DMS 273 (cell line): Measurements from ENCODE around the gene EN2.

ENCODE experiments used
- DNase-seq: peaks from one replicate; lab custom pipeline; 2025; ENCODE audit not compliant: unreplicated experiment; lab: John Stamatoyannopoulos, UW

The EN2 gene

DNA sequence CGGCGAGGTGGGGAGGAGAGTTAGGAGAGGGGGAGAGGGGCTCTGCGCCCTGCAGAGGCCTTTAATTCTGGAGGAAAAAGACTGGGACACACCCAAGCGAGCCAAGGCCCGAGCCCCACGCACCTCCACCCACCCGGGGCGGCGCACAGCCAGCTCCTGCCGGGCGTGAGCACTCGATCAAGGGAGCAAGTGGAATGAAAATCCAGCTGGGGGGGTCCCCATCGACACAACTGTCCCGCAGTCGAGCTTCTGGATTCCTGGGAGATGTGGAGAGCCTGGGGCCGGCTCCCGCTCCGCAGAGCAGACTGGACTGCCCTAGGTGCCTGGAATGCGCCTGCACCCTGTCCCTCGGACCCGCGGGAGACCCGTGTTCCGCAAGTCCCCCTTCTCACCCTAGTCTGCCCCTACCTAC lies 7.4 kb upstream of the EN2 start:
- DNase-seq, result no peak

DNA sequence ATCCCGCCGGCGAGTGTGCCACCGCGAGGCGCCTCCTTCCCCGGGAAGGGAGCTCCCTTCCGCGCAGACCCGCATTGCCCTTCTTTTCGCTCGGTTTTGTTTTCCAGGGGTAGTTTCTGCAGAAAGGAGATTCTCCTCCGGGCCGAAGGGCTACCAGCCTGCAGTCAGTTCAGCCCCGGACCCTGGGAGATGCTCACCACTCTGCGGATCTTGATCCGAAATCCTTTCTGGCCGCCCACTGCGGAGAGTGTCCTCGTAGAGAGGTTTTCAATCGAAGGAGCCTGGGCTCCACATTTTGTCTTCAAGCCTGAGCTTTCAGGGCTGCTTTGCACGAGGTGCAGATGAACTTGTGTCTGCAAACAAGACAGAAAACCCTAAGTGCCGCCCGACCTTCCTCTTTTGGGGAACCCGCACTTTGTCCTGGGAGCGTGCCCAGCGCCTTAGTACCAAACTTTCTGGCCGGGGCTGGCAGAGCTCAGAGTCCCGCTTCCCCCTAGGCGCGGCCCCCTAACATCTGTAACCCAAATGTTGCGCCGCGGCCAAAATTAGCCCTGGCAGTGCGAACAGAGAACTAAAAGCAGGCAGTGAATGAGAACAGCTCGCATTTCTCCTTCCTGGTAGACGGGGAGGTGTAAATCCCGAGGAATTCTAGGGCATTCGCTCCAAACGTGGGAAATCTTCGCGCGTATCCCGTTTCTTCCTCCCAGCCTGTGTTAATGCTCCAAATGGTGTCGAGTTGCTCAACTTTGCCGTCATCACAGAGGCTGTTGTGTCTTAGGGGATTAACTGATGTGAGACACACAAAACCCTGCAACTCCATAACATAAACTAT lies 6.7 kb upstream of the EN2 start:
- DNase-seq, result peak; percentile 55

DNA sequence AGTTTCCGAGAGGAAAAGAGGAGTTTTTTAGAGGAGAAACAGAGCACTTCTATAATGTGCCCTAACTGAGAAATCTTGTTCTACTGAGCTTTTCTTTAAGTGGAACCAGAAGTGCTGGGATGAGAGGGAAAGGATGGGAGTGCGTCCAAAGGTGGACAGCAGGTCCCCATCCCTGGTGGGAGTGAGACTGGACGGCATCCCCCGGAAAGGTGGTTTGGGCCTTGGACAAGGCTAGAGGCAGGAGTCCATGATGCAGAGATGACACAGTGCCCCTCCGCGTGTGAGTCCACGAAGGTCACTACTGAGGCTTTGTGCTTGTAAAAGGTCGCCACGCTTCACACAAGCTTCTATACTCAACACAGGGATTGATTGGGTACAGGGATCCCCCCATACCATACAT lies 6.1 kb upstream of the EN2 start:
- DNase-seq, result no peak

DNA sequence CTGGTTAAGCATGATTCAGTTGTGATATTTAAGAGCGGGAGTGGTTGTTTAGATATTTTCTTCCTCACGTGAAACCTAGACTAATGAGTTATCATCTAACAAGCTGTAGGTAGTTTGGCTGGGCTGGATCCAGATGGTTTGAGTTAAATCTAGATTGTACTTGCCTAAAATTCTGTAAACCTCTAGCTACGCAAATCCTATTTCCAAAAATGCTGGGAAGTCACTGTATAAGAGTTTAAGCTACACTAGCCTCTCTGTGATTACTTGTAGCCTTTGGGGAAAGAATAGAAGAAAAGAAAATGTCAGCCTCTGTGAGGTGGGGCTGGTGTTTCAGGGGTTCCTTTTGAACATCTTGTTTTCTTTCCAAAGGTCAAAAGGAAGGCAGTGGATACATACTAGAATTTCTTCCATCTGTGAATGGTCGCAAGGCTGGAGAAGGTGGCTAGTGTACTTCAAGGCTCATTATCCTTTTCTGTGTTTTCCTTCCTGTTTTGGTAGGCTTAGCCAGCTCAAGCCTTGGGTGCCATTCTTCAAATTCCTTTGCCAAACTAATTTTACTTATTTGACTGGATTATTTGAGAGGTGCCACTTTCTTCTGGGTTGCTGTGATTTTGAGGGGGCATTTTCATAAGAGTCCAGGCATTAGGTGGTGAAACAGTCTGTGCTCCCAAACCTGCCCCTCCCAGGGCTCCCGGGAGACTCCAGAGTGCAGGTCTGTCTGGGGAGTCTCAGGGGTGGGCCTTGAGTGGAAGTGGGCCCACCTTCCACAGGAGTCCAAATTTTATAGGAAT lies 5.2 kb upstream of the EN2 start:
- no peak for DNase-seq

DNA sequence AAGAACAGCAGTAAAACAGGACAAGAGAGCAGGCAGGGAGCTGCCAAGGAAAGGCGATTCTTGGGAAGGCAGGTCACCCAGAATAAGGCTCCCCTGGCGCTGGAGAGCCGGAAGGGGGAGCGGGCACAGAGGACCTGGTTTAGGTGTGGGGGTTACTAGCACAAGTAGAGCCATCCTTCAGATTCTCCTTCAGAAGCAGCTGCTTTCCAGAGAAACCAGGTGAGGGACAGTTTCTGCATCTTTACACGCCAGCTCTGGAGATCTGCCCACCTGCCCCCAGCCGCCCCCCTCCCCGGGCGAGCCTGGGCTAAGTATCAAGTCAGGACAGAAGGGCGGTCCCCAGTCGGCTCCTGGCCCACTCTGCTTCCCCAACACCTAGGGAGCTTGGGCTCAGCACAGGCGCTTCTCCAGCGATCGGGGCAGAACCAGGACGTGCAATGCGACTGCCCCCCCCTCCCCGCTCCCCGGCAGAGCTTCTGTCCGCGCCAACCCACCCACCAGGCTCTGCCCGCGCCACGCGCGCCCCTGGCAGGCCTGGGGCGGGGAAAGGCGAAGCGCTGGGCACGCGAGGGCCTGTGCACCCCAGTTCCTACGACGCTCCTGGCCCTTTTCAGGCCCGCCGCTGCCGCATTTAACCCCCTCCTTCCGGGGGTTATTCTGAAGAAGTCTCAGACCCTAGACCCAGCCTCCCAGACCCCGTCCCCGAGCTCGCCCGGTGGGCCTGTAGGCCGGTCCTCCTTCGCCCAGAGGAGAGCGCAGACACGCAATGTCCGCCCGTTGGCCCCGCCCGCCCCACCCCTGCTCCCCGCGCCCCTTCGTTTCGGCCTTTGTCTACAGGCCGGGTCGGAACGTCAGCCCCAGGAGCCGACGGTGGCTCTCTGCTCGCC lies 4.4 kb upstream of the EN2 start:
- DNase-seq, result no peak

DNA sequence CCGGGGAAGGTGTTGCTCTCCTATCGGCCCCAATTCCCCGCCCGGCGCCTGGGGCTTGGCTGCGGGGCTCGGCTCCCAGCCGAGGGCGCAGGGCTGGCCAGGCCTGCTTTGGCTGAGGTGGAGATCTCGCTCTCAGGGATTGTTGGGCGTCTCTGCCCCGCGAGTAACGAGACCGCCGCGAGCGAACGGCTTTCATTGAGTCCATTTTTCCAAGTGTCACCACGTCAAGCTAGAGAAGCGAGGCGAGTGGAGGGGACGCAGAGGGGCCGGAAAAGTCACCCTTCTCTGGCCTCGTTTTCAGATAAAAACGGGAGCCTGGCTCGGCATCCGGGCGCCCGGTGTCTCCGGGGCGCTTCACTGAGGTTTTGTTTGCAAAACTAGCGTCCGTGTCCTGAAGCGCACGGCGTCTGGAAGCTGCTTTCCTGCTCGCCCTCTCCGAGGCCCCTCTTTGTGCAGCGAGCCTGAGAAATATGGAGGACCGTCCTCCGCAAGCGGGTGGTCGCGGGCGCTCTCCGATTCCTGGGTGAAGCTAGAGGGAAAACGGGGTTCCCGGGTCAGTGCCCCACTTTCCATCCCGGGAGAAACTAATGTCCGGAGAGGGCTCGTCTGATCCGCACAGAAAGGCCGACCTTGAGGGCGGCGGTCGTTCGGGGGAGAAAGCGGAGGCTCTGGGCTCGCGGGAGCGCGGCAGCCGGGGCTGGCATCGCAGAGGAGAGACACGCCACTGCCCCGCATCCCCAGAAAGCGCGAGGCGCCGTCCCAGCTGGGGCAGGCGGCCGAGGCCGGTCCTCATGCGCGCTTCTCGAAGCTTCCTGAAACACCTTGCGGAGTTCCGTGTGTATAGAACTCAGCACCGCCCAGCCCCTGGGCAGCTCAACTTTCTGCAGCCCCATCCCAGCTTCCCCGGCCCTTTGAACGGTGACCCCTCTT lies 3.5 kb upstream of the EN2 start:
- DNase-seq, result peak; percentile 73

DNA sequence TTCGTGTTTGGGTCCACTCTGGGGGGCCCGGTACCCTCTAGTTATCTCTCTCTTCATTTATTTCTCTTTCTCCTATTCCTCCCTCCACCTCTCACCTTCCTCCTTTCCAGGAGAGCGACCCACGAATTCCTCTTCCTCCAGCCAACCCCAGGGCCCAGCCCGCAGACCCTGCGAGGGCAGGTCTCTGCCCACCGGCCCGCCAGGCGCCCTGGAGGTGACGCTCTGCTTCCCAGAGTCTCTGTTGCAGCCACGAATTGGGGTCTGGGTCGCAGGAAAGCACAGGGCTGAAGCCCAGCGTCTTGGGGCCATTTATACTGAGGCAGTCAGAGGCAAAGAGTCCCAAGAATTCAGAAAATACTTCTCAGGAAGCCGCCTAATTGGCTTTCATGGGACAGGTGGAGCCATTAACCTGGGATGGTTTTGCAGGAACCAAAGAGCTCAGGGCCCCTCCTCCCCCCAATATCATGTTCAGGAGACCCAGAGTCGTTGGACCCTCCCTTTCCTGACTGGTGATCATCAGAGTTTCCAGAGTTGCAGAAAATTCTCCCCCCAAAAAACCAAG lies 2.7 kb upstream of the EN2 start:
- DNase-seq, result no peak

DNA sequence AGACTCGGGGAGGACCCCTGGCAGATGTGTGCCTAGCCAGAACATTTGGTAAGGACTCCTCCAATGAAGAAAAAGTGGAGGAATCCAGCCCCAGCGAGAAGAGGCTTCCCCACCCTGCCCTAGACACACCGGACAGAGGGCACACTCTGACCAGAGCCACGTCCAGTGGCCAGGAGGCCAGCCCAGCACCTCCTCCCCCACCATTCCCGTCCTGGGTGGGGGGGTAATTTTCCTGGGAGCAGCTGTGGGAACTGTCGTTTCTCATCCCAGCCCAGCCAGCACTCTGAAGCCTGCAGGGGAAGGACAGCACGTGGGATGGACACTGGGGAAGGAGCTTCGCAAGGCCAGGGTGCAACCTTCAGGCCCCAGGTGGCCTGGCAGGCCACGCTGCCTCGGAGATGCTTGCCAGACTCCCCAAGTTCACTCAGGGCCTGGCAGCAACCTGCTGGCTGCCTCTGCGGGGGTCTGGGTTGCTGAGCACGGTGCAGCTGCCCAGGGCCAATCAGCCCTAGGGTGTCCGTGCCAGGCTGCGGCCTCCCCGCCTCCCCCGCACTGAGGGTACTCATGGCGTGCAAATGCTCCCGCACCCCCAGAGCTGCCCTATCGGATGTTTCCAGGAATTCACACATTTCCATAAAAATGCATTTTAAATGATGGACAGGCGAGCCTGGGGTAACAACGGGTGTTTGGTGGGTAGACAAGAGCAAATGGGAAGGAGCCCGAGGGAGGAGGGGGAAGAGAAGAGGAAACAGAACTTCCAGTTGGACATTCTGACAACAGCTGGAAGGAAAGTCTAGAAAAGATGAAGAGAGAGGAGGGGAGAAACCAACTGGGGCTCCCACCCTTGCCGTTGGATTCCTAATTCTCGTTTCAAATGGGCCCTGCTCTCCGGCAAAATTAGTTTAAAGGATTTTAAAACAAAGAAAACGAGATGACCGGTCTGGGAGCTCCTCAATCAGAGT lies 1.9 kb upstream of the EN2 start:
- DNase-seq, result no peak

DNA sequence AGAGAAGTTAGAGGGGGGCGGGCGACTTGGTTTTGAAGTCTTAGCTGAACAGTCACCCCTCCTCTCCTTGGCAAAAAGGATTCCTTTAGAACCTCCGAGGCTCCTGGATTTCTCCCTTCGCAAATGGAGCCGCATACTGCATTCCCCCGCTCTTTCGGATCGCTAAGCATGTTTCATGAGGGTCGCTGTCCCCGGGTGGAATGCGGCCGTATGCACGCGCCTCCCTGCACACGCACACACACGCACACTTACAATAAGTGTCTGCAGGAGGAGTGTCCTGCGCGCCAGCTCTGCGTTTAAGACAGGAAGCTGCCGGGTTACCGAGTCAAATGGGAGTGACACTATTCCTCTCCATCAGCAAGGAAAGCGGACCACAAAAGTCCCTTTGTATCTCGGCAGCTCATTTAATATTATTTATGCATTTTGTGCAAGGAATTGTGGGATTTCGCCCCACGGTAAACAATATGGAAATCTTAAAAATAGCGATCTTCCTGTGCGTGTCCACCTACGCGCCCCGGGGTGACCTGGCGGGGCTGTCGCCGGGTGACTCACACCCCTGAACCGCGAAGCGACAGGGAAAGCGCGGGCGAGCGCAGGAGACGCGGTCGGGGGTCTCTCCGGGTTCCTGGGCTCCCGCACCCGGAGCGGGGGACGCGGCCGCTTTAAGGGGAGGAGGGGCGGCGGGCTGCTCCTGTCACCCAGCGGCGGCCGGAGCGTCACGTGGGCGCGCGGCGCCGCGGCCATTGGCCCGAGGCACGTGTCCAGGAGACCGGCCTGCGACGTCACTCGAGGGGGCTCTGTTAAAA lies 988 bp upstream of the EN2 start:
- peak; percentile 91 for DNase-seq

DNA sequence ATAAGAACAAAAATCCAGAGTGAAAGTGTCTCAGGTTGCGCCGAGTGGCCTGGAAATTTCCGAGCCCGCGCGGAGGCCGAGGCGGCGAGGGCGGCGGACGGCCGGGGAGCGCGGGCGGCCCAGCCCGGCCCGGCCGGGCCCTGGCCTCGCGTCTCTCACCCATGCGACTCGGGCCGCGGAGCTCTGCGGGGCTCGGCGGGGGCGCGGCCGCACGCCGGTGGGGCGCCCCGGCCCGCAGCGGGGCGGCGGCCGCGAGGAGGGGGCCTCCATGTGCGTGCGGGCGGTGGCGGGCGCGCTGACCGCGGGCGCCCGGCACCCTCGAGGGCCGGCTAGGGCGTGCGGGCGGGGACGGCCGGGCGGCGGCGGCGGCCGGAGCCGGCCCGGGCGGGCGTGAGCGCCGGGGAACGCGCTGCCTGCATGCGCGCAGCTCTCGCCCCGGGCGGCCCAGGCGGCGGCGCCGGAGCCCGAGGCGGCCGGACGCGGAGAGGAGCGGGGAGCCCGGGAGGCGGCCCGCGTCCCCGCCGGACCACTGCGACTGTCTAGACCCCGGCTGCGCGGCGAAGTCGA lies 302 bp upstream of the EN2 start:
- DNase-seq, result peak; percentile 70

DNA sequence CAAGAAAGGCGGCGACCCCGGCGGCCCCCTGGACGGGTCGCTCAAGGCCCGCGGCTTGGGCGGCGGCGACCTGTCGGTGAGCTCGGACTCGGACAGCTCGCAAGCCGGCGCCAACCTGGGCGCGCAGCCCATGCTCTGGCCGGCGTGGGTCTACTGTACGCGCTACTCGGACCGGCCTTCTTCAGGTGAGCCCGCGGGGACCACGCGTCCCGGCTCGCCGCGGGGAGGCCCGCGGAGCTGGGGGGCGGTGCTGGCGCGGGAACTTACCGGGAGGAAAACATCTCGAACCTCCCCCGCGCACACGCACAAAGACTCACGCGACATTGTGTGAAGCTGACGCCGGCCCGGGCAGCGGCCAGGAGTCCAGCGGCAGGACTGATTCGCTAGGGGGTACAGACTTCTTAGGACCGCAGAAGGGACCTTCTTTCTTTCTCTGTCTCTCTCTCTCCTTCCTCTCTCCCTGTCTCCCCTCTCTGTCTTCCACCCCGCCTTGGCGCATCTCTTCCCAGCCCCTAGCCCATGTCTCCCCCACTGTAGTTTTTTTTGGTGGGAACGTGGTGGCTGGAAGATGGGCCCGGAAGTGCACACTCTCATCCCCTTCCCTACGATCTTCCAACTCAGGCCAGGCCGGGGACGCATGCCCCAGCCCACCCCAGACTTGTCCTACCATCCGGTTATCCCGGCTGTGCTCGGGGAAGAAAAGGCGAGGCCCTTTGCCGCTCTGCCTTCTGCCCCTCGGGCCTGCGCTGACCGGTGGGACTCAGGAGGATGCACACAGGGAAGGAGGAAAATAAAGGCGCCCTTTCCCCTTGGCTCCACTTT lies 1.2 kb downstream of the EN2 start:
- peak; percentile 65 for DNase-seq

DNA sequence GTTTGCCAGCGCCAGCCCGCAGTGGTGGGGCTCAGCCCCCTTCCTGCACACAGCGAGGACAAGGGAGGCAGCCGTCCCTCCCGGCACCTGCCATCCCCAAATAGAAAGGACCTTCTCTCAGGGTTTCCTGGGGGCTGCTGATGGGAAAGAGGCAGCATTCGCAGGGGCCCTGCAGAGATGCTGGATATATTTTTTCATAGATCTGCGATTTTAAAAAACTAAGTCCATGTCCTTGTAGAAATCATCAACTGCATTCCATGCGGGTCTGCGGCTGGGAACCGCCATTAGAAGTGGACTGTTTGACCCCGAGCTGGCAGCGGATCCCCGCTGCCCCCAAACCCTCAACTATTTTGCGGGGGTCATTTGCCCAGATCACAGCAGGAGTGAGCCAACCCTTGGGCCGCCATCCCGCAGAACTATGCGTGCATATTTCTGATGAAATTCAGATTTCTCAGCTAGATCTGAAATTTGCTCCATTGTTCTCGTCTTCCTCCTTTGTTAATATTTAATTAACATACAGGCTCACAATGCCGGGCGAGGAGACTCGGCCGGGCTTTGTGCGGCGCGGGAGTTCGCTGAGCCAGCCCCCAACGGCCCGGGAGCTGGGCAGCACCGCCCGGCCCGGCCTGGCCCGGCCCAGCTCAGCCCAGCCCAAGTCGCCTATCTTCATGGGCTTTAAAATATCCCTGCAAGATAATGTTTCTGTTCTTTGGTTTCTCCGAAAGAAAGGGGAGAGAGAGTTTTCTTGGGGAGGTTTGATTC lies 2.0 kb downstream of the EN2 start:
- no peak for DNase-seq

DNA sequence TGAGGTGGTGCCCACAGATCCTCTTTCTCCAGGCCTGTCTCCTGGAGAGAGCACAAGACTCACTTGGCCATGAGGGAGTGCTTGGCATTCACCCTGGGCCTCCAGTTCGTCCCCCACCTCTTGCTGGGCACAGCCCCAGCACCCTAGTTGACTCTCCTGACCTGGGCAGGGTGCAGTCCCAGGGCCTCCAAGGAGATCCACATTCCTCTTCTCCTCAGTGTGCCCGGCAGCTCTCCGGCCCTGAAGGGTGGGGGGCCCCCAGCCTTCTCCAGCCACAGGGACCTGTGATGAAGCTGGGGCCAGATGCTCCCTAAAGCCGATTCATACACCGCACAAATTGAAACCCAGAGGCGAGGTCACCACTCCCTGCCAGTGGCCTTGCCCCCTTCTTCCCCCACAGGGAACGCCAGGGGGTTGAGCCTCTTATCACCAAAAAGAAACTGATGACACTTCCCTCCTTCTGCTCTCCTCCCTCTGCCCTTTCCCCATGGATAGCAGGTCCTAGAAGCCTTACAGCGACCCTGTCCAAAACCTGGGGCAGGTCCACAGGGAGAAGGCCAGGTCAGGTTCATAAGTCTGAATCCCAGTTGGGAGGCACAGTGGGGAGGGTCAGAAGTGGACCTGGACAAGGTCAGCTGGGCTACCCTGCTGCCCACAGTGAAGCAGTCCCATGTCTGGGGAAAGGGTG lies 3.1 kb downstream of the EN2 start:
- DNase-seq, result no peak

DNA sequence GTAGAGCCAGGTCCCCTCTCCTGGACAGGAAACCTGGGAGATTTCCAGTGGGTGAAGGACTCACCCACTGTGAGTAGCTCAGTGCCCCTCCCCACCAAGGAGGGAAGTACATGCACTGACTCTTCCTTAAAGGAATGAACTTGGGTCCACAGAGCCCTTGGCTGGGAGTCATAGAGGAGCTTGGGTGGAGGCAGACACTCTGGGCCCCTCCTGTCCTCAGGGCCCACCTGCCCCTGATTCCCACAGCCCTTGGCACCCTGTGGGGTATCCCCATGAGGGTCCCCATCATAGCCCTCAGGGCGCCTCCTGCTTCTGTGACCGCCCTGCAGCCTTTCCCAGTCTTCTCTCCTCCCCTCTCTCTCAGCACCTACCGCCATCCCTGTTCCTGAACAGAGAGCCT lies 3.7 kb downstream of the EN2 start:
- DNase-seq, result no peak

DNA sequence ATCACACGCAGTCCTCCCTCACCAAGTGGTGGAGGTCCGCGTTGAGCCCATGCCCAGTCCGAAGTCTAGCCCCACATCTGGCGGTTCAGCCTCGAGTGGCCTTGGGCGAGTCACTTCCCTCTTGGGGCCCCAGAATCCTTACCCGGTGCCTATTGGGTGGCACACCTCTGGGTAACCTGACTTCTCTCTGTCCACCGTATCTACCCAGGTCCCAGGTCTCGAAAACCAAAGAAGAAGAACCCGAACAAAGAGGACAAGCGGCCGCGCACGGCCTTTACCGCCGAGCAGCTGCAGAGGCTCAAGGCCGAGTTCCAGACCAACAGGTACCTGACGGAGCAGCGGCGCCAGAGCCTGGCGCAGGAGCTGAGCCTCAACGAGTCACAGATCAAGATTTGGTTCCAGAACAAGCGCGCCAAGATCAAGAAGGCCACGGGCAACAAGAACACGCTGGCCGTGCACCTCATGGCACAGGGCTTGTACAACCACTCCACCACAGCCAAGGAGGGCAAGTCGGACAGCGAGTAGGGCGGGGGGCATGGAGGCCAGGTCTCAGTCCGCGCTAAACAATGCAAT lies 4.3 kb downstream of the EN2 start:
- no peak for DNase-seq
